H1 (cell line): ENCODE results near the gene BGLAP. TPM values are rescaled to one million over a fixed set of nuclear protein-coding genes. Genes with fewer than 3 reads are reported as not detected.

ENCODE experiments used
- CBX8 ChIP-seq: fragments of 300-800, 300-1000 bp; sonication (generic); IDR thresholded peaks from 2 replicates; pipeline ENCODE4 v1.7.1; 2016; ENCODE audit warnings: low read depth, low read length, borderline replicate concordance
- CREB1 ChIP-seq: IDR thresholded peaks from 2 replicates; pipeline ENCODE4 v1.6.1; 2012; ENCODE audit warnings: inconsistent platforms
- HDAC6 ChIP-seq: IDR thresholded peaks from one replicate; pipeline ENCODE4 v1.7.1; 2012; ENCODE audit warnings: low read depth, mild to moderate bottlenecking, inconsistent platforms, low read length, moderate library complexity
- polyA plus RNA-seq, 7 experiments: library from polyadenylated mRNA; depleted of rRNA in 3 of 7; stranded (reverse) in 5 of 7; unstranded in 2 of 7; fragments of >200 nt in 5 of 7; fragments of 200-250 nt in 2 of 7; gene quantifications; 1 replicate in 5 of 7; 2 replicates in 1 of 7; 4 replicates in 1 of 7; pipeline versions ENCODE4 v1.2.1 to v1.2.3, GENCODE V29; 2011 to 2013; ENCODE audit warnings: missing spikeins in 2 of 7, mixed read lengths in 2 of 7
- total RNA-seq: library from RNA; stranded (reverse); fragmentation: NEBNext Ultra II Directional; extraction: Animal tissue kit (Norgen Biotek cat#: 25700); gene quantifications from 2 replicates; pipeline ENCODE4 v1.2.1, GENCODE V29; 2021

Gene BGLAP
- total and polyA plus RNA-seq, 2 of the 8 experiments (the other 6 are each of a cell fraction or from before 2014, with no cell fraction given), result 1.2 to 1.5 TPM

DNA sequence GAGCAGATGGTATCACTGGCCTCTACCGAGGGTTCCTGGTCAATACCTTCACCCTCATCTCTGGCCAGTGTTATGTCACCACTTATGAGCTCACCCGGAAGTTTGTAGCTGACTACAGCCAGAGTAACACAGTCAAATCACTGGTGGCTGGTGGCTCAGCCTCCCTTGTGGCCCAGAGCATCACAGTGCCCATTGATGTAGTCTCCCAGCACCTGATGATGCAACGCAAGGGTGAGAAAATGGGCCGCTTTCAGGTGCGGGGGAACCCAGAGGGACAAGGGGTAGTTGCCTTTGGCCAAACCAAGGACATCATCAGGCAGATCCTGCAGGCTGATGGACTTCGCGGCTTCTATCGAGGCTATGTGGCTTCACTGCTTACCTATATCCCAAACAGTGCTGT is 41.9 kb upstream of the BGLAP start (continued):
- no peak for TF ChIP-seq CREB1
- no peak for TF ChIP-seq CBX8
- TF ChIP-seq HDAC6, result no peak
- TF ChIP-seq, all 59 proteins: peak for 0
